SK-N-SH treated with all-trans-retinoic acid at 6 μM for 48 hours (cell line): ENCODE results near the gene SLC30A1.

Experiments used
- ARNTL ChIP-seq: fragments of 450-650 bp; formaldehyde crosslinking; IDR thresholded peaks from 2 replicates; pipeline ENCODE4 v1.5.0; 2020; ENCODE audit warnings: low read depth, mild to moderate bottlenecking, moderate library complexity, borderline replicate concordance
- CREB5 ChIP-seq: fragments of 250-450 bp; sonication (Bioruptor Pico); IDR thresholded peaks from 2 replicates; pipeline ENCODE4 v1.5.1; 2020; ENCODE audit warnings: low read depth, mild to moderate bottlenecking, moderate library complexity
- CSDC2 ChIP-seq: fragments of 250-450 bp; sonication (Bioruptor Pico); IDR thresholded peaks from 2 replicates; pipeline ENCODE4 v1.5.0; 2020; ENCODE audit warnings: mild to moderate bottlenecking, moderate library complexity
- ESRRG ChIP-seq: fragments of 250-450 bp; sonication (Bioruptor Pico); IDR thresholded peaks from 2 replicates; pipeline ENCODE4 v1.6.1; 2021; ENCODE audit warnings: mild to moderate bottlenecking
- PATZ1 ChIP-seq: fragments of 250-450 bp; sonication (Bioruptor Pico); IDR thresholded peaks from 2 replicates; pipeline ENCODE4 v1.8.0; 2020; ENCODE audit warnings: mild to moderate bottlenecking, moderate library complexity, borderline replicate concordance
- POU6F1 ChIP-seq: fragments of 250-450 bp; sonication (Bioruptor Pico); IDR thresholded peaks from 2 replicates; pipeline ENCODE4 v1.8.0; 2021; ENCODE audit warnings: low read depth, mild to moderate bottlenecking, moderate library complexity, borderline replicate concordance
- PPARA ChIP-seq: fragments of 250-450 bp; sonication (Bioruptor Pico); IDR thresholded peaks from 2 replicates; pipeline ENCODE4 v1.5.0; 2020; ENCODE audit warnings: mild to moderate bottlenecking, borderline replicate concordance
- RARB ChIP-seq: fragments of 250-450 bp; sonication (Bioruptor Pico); IDR thresholded peaks from 2 replicates; pipeline ENCODE4 v1.8.0; 2021; ENCODE audit warnings: mild to moderate bottlenecking, moderate library complexity
- TSHZ2 ChIP-seq: fragments of 250-450 bp; sonication (Bioruptor Pico); IDR thresholded peaks from 2 replicates; pipeline ENCODE4 v1.5.0; 2020; ENCODE audit warnings: mild to moderate bottlenecking, moderate library complexity
- ZC3H10 ChIP-seq: fragments of 250-450 bp; sonication (Bioruptor Pico); IDR thresholded peaks from 2 replicates; pipeline ENCODE4 v1.5.1; 2021; ENCODE audit warnings: mild to moderate bottlenecking, moderate library complexity
- ZFP3 ChIP-seq: fragments of 250-450 bp; sonication (Bioruptor Pico); IDR thresholded peaks from 2 replicates; pipeline ENCODE4 v1.5.0; 2020; ENCODE audit warnings: mild to moderate bottlenecking, moderate library complexity
- ZFP30 ChIP-seq: fragments of 450-650 bp; formaldehyde crosslinking; IDR thresholded peaks from 2 replicates; pipeline ENCODE4 v1.5.0; 2022; ENCODE audit warnings: mild to moderate bottlenecking, moderate library complexity
- ZNF565 ChIP-seq: fragments of 450-650 bp; formaldehyde crosslinking; conservative IDR thresholded peaks from 2 replicates; pipeline ENCODE4 v1.5.0; 2020; ENCODE audit warnings: low read depth, mild to moderate bottlenecking, moderate library complexity
- ZNF70 ChIP-seq: fragments of 450-650 bp; formaldehyde crosslinking; IDR thresholded peaks from 2 replicates; pipeline ENCODE4 v1.5.0; 2020; ENCODE audit warnings: mild to moderate bottlenecking, moderate library complexity

- TF ChIP-seq PPARA (CRISPR knock-in tag): no peak
- TF ChIP-seq CREB5 (CRISPR knock-in tag): no peak
- TF ChIP-seq ZFP3 (CRISPR knock-in tag): no peak
- TF ChIP-seq RARB: no peak
- TF ChIP-seq ZNF70 (CRISPR knock-in tag): no peak
- TF ChIP-seq ZFP30: no peak
- no peak for TF ChIP-seq POU6F1 (CRISPR knock-in tag)
- TF ChIP-seq TSHZ2 (CRISPR knock-in tag): no peak
- no peak for TF ChIP-seq ZNF565 (CRISPR knock-in tag)
- no peak for TF ChIP-seq CSDC2 (CRISPR knock-in tag)
- TF ChIP-seq PATZ1 (CRISPR knock-in tag): no peak
- TF ChIP-seq ZC3H10 (CRISPR knock-in tag): no peak
- TF ChIP-seq ESRRG (CRISPR knock-in tag): no peak
- TF ChIP-seq ARNTL: no peak
Measured at GRCh38 chr1:211625040-211625439, 46.1 kb upstream of the SLC30A1 start.
